ENCODE results near the gene GAGE13.
"Not testable (repeated sequence)": the region's sequence is repeated elsewhere in the genome, so short reads cannot be mapped to it uniquely, and the experiment has no call there.

Gene GAGE13

GRCh38 chrX:49312176-49312575, 19.2 kb upstream of the GAGE13 start:
- Histone ChIP-seq H3K9ac (no peak overlapping the region), H3K27me3 (peaks cover 27 to 70% (median 56%) of the 10 kb centered on the region in 11 experiments), H3K4me1 (peaks cover 8 to 30% (median 25%) of the 10 kb centered on the region in 10 experiments), H3K27ac (no peak overlapping the region), H3K4me2 (no peak overlapping the region), H4K20me1 (no peaks in the 10 kb centered on the region), H3K36me3 (no peaks in the 10 kb centered on the region), H3K4me3 (no peak overlapping the region), H3K9me3 (replicated peaks in 1 of 11) (no peaks in the 10 kb centered on the region)
- TF ChIP-seq Cebpa-rat (IDR thresholded peaks at IDR 0.05) = no peak

- Histone ChIP-seq H4K20me1 (no peaks in the 10 kb centered on the region), H3K27me3 (peaks cover 16 to 62% (median 50%) of the 10 kb centered on the region in 11 experiments), H3K4me3 (no peak overlapping the region), H3K27ac (no peak overlapping the region), H3K9me3 (replicated peaks in 1 of 11) (no peaks in the 10 kb centered on the region), H3K36me3 (no peaks in the 10 kb centered on the region), H3K4me2 (no peak overlapping the region), H3K9ac (no peak overlapping the region), H3K4me1 (no peaks in the 10 kb centered on the region)
- TF ChIP-seq Cebpa-rat (IDR thresholded peaks at IDR 0.05) = no peak
These were observed 15.3 kb upstream of the GAGE13 start for GRCh38 chrX:49316085-49316484.

GRCh38 chrX:49321737-49322136, 9.6 kb upstream of the GAGE13 start, which contains the start of gene GAGE12J:
Gene GAGE12J, plus strand, starts transcription at chrX:49322037. Its CDS starts 1,157 bp downstream, at chrX:49323194.
- H3K27me3 ChIP-seq; H3K27ac ChIP-seq; H3K4me2 ChIP-seq; H4K20me1 ChIP-seq; H3K9me3 ChIP-seq (replicated peaks in 1 of 11); H3K9ac ChIP-seq; H3K36me3 ChIP-seq; H3K4me3 ChIP-seq; H3K4me1 ChIP-seq: not testable (repeated sequence)

GRCh38 chrX:49322266-49322665, 9.1 kb upstream of the GAGE13 start:
- not testable (repeated sequence) for H3K27ac ChIP-seq; H3K4me2 ChIP-seq; H3K9ac ChIP-seq; H3K36me3 ChIP-seq; H3K27me3 ChIP-seq; H3K9me3 ChIP-seq (replicated peaks in 1 of 11); H3K4me3 ChIP-seq; H4K20me1 ChIP-seq; H3K4me1 ChIP-seq

GRCh38 chrX:49323735-49324134, 7.6 kb upstream of the GAGE13 start:
- H3K4me2 ChIP-seq; H3K9ac ChIP-seq; H3K27ac ChIP-seq; H4K20me1 ChIP-seq; H3K4me3 ChIP-seq; H3K27me3 ChIP-seq; H3K36me3 ChIP-seq; H3K4me1 ChIP-seq; H3K9me3 ChIP-seq (replicated peaks in 1 of 11): not testable (repeated sequence)

- not testable (repeated sequence) for H3K4me1 ChIP-seq; H3K4me3 ChIP-seq; H3K9ac ChIP-seq; H3K4me2 ChIP-seq; H4K20me1 ChIP-seq; H3K36me3 ChIP-seq; H3K27ac ChIP-seq; H3K27me3 ChIP-seq; H3K9me3 ChIP-seq (replicated peaks in 1 of 11)
These were observed 961 bp upstream of the GAGE13 start for GRCh38 chrX:49330421-49330820.

- H3K4me3 ChIP-seq; H3K27me3 ChIP-seq; H4K20me1 ChIP-seq; H3K9me3 ChIP-seq (replicated peaks in 1 of 11); H3K36me3 ChIP-seq; H3K4me1 ChIP-seq; H3K4me2 ChIP-seq; H3K9ac ChIP-seq; H3K27ac ChIP-seq: not testable (repeated sequence)
These were observed 459 bp downstream of the GAGE13 start for GRCh38 chrX:49331841-49332240.

GRCh38 chrX:49341449-49341848, 10.1 kb downstream of the GAGE13 start:
- not testable (repeated sequence) for H3K9ac ChIP-seq; H3K9me3 ChIP-seq (replicated peaks in 1 of 11); H4K20me1 ChIP-seq; H3K4me1 ChIP-seq; H3K4me3 ChIP-seq; H3K27ac ChIP-seq; H3K4me2 ChIP-seq; H3K36me3 ChIP-seq
- H3K27me3 ChIP-seq = peaks cover 4 to 14% (median 8%) of the 10 kb centered on the region in 11 experiments; a peak in 20 of 22 replicates

- H3K9ac ChIP-seq; H3K4me1 ChIP-seq; H4K20me1 ChIP-seq; H3K9me3 ChIP-seq (replicated peaks in 1 of 11); H3K4me2 ChIP-seq; H3K27ac ChIP-seq; H3K36me3 ChIP-seq; H3K4me3 ChIP-seq: not testable (repeated sequence)
- H3K27me3 ChIP-seq = peaks cover 4 to 14% (median 8%) of the 10 kb centered on the region in 11 experiments; a peak in 20 of 22 replicates
These were observed 13.3 kb downstream of the GAGE13 start for GRCh38 chrX:49344496-49345175.

GRCh38 chrX:49345402-49345801, 14.0 kb downstream of the GAGE13 start:
- H3K36me3 ChIP-seq; H3K9me3 ChIP-seq (replicated peaks in 1 of 11); H3K4me2 ChIP-seq; H3K27ac ChIP-seq; H3K9ac ChIP-seq; H4K20me1 ChIP-seq; H3K4me3 ChIP-seq; H3K4me1 ChIP-seq: not testable (repeated sequence)
- H3K27me3 ChIP-seq = peaks cover 4 to 14% (median 8%) of the 10 kb centered on the region in 11 experiments; a peak in 20 of 22 replicates

- peaks cover 4 to 14% (median 8%) of the 10 kb centered on the region in 11 experiments; a peak in 20 of 22 replicates for H3K27me3 ChIP-seq
- not testable (repeated sequence) for H3K4me2 ChIP-seq; H3K4me1 ChIP-seq; H4K20me1 ChIP-seq; H3K36me3 ChIP-seq; H3K4me3 ChIP-seq; H3K9me3 ChIP-seq (replicated peaks in 1 of 11); H3K27ac ChIP-seq; H3K9ac ChIP-seq
These were observed 14.8 kb downstream of the GAGE13 start for GRCh38 chrX:49346150-49346549.
